Measurements from ENCODE around the gene DHX9. TPM values are rescaled to one million over a fixed set of nuclear protein-coding genes. Genes with fewer than 3 reads are reported as not detected.

The DHX9 gene
- total RNA-seq, 3 donors from 2014 or later (not counting 1 experiment from before 2014, with no cell fraction given): 208 to 226 (median 226) TPM

- H3K36me3 ChIP-seq (ENCODE audit: control insufficient read depth, insufficient read depth, low read length): peaks cover 100% of the 10 kb centered on the region
- no peaks in the 10 kb centered on the region for H3K9me3 ChIP-seq (ENCODE audit: control insufficient read depth, insufficient read depth, low read length)
- no peak overlapping the region for H3K27ac Mint-ChIP-seq
- DNase-seq: no peak
- intact Hi-C loops (cut with micrococcal nuclease): no loop called here
- H3K27ac ChIP-seq (ENCODE audit: low read length): no peak overlapping the region
- H3K27me3 ChIP-seq (ENCODE audit: control insufficient read depth, insufficient read depth, low read length): no peaks in the 10 kb centered on the region
- no peak for ATAC-seq
- no peak overlapping the region for H3K4me3 ChIP-seq (ENCODE audit: low read length)
- no peaks in the 10 kb centered on the region for H3K4me1 ChIP-seq (ENCODE audit: control insufficient read depth, insufficient read depth, low read length)
- peaks cover 29% of the 10 kb centered on the region for H3K36me3 Mint-ChIP-seq
- no peaks in the 10 kb centered on the region for H3K27me3 Mint-ChIP-seq (ENCODE audit: low read depth in 2 of 2)
- WGBS (ENCODE audit: insufficient coverage): 90% methylated on average over 1 of the region's 3 CpGs
- no peak for TF ChIP-seq CTCF (IDR thresholded peaks at IDR 0.05)
- no peaks in the 10 kb centered on the region for H3K9me3 Mint-ChIP-seq
- peaks cover 0 to 6% of the 10 kb centered on the region in 2 donors for H3K4me1 Mint-ChIP-seq
- H3K4me3 Mint-ChIP-seq: no peak overlapping the region
Measured at GRCh38 chr1:182857212-182857611, 18.1 kb downstream of the DHX9 start.

- H3K4me3 ChIP-seq (ENCODE audit: low read length): no peak overlapping the region
- intact Hi-C loops (cut with micrococcal nuclease): no loop called here
- Mint-ChIP-seq H3K4me3 (no peak overlapping the region), H3K9me3 (no peaks in the 10 kb centered on the region), H3K27ac (no peak overlapping the region), H3K27me3 (ENCODE audit: low read depth in 2 of 2) (no peaks in the 10 kb centered on the region), H3K36me3 (peaks cover 53% of the 10 kb centered on the region), H3K4me1 (peaks cover 5 to 22% of the 10 kb centered on the region in 2 donors)
- TF ChIP-seq CTCF (IDR thresholded peaks at IDR 0.05): no peak
- peaks cover 99% of the 10 kb centered on the region for H3K36me3 ChIP-seq (ENCODE audit: control insufficient read depth, insufficient read depth, low read length)
- H3K27me3 ChIP-seq (ENCODE audit: control insufficient read depth, insufficient read depth, low read length): no peaks in the 10 kb centered on the region
- 97% methylated on average over 4 of the region's 4 CpGs for WGBS (ENCODE audit: insufficient coverage)
- ATAC-seq (no peak), DNase-seq (no peak)
- H3K9me3 ChIP-seq (ENCODE audit: control insufficient read depth, insufficient read depth, low read length): no peaks in the 10 kb centered on the region
- no peak overlapping the region for H3K27ac ChIP-seq (ENCODE audit: low read length)
- H3K4me1 ChIP-seq (ENCODE audit: control insufficient read depth, insufficient read depth, low read length): no peaks in the 10 kb centered on the region
Measured at GRCh38 chr1:182860658-182861057, 21.5 kb downstream of the DHX9 start.

- H3K36me3 ChIP-seq (ENCODE audit: control insufficient read depth, insufficient read depth, low read length): peaks cover 99% of the 10 kb centered on the region
- Mint-ChIP-seq H3K27ac (peak overlapping the region in 1 of 2 donors; percentile 39), H3K36me3 (peaks cover 63% of the 10 kb centered on the region), H3K4me1 (peaks cover 5 to 22% of the 10 kb centered on the region in 2 donors), H3K9me3 (no peaks in the 10 kb centered on the region), H3K27me3 (ENCODE audit: low read depth in 2 of 2) (no peaks in the 10 kb centered on the region), H3K4me3 (no peak overlapping the region)
- no peak for DNase-seq
- ATAC-seq: no peak
- intact Hi-C loops (cut with micrococcal nuclease): no loop called here
- no peaks in the 10 kb centered on the region for H3K4me1 ChIP-seq (ENCODE audit: control insufficient read depth, insufficient read depth, low read length)
- H3K9me3 ChIP-seq (ENCODE audit: control insufficient read depth, insufficient read depth, low read length): no peaks in the 10 kb centered on the region
- no peak overlapping the region for H3K27ac ChIP-seq (ENCODE audit: low read length)
- WGBS (ENCODE audit: insufficient coverage): 100% methylated on average over 1 of the region's 2 CpGs
- H3K4me3 ChIP-seq (ENCODE audit: low read length): no peak overlapping the region
- TF ChIP-seq CTCF (IDR thresholded peaks at IDR 0.05): no peak
- H3K27me3 ChIP-seq (ENCODE audit: control insufficient read depth, insufficient read depth, low read length): no peaks in the 10 kb centered on the region
Measured at GRCh38 chr1:182861994-182862393, 22.8 kb downstream of the DHX9 start.

- no peak for TF ChIP-seq CTCF (IDR thresholded peaks at IDR 0.05)
- Histone ChIP-seq H3K36me3 (ENCODE audit: control insufficient read depth, insufficient read depth, low read length) (peaks cover 99% of the 10 kb centered on the region), H3K27me3 (ENCODE audit: control insufficient read depth, insufficient read depth, low read length) (no peaks in the 10 kb centered on the region), H3K9me3 (ENCODE audit: control insufficient read depth, insufficient read depth, low read length) (no peaks in the 10 kb centered on the region), H3K4me1 (ENCODE audit: control insufficient read depth, insufficient read depth, low read length) (no peaks in the 10 kb centered on the region), H3K4me3 (ENCODE audit: low read length) (no peak overlapping the region), H3K27ac (ENCODE audit: low read length) (no peak overlapping the region)
- peaks cover 5 to 22% of the 10 kb centered on the region in 2 donors for H3K4me1 Mint-ChIP-seq
- intact Hi-C loops (cut with micrococcal nuclease): no loop called here
- no peaks in the 10 kb centered on the region for H3K9me3 Mint-ChIP-seq
- H3K36me3 Mint-ChIP-seq: peaks cover 58% of the 10 kb centered on the region
- no CpG with 5 or more reads among the region's 1 CpG for WGBS (ENCODE audit: insufficient coverage)
- ATAC-seq (no peak), DNase-seq (no peak)
- H3K27ac Mint-ChIP-seq: peak overlapping the region in 1 of 2 donors; percentile 39
- H3K4me3 Mint-ChIP-seq: no peak overlapping the region
- H3K27me3 Mint-ChIP-seq (ENCODE audit: low read depth in 2 of 2): no peaks in the 10 kb centered on the region
Measured at GRCh38 chr1:182862827-182863226, 23.7 kb downstream of the DHX9 start.

All from natural killer cell (primary cell).